B cell (primary cell): ENCODE measurements around the gene AVPR1B. TPM values are rescaled to one million over a fixed set of nuclear protein-coding genes. Genes with fewer than 3 reads are reported as not detected.

Source experiments
- ATAC-seq: fragments of 200-7000 bp; cut with Tn5 transposase; one replicate; pipeline ENCODE4 v1.10.0; 2021; ENCODE audit warnings: low read depth, mild to moderate bottlenecking, moderate number of reproducible peaks, moderate library complexity
- CTCF ChIA-PET: fragments of 350-600 bp; sonication (Branson Sonifier 250); formaldehyde crosslinking; loops from one replicate; lab custom pipeline; 2021; ENCODE audit warnings: antibody characterized with exemption, inconsistent platforms; lab: Charles Lee
- POLR2A ChIA-PET: fragments of 350-600 bp; sonication (Branson Sonifier 250); formaldehyde crosslinking; loops from one replicate; lab custom pipeline; 2021; ENCODE audit warnings: antibody characterized with exemption; lab: Charles Lee
- DNase-seq: peaks from one replicate; pipeline ENCODE4 v3.0.0; 2013
- H2AFZ ChIP-seq: 2 replicates; pipeline ENCODE4 v1.6.1; 2012; ENCODE audit warnings: mild to moderate bottlenecking, low read depth, low read length; ENCODE audit not compliant: insufficient read depth, poor library complexity, severe bottlenecking
- H3K27ac ChIP-seq, 2 donors: 1 replicate in 1 of 2; 2 replicates in 1 of 2; pipeline ENCODE4 v1.5.1; 2012 to 2013; ENCODE audit warnings: low read length in 2 of 2, mild to moderate bottlenecking in 2 of 2, moderate library complexity in 1 of 2
- H3K27me3 ChIP-seq, 4 experiments: fragments of 200-600 bp in 1 of 4; sonication (generic) in 1 of 4; replicated peaks in 1 of 4; 1 replicate in 2 of 4; 2 replicates in 2 of 4; pipeline versions ENCODE4 v1.6.1 to v1.7.0; 2013 to 2016; ENCODE audit warnings: low read length in 3 of 4, mild to moderate bottlenecking in 2 of 4, mixed read lengths in 1 of 4, moderate library complexity in 1 of 4; ENCODE audit not compliant: insufficient read depth in 4 of 4, control insufficient read depth in 3 of 4; ENCODE audit errors: control extremely low read depth in 1 of 4
- H3K36me3 ChIP-seq, 2 experiments: replicated peaks in 1 of 2; 1 replicate in 1 of 2; 2 replicates in 1 of 2; pipeline versions ENCODE4 v1.6.1 to v1.7.1; 2013; ENCODE audit warnings: low read length in 1 of 2; ENCODE audit not compliant: insufficient read depth in 2 of 2, control insufficient read depth in 1 of 2; ENCODE audit errors: control extremely low read depth in 1 of 2, extremely low read depth in 1 of 2
- H3K4me1 ChIP-seq, 2 donors: fragments of 200-600 bp in 1 of 2; sonication (generic) in 1 of 2; 1 replicate in 1 of 2; 2 replicates in 1 of 2; pipeline versions ENCODE4 v1.5.1 to v1.6.1; 2013 to 2017; ENCODE audit warnings: low read length in 2 of 2; ENCODE audit not compliant: control insufficient read depth in 2 of 2, insufficient read depth in 2 of 2
- H3K4me2 ChIP-seq: replicated peaks from 2 replicates; pipeline ENCODE3; 2012; ENCODE audit warnings: mild to moderate bottlenecking, low read depth, low read length; ENCODE audit not compliant: poor library complexity, severe bottlenecking
- H3K4me3 ChIP-seq, 5 experiments: fragments of 200-600 bp in 1 of 5; sonication (generic) in 1 of 5; 1 replicate in 3 of 5; 2 replicates in 2 of 5; pipeline versions ENCODE4 v1.5.1 to v1.7.0; 2011 to 2016; ENCODE audit warnings: low read length in 4 of 5, mild to moderate bottlenecking in 4 of 5, low read depth in 2 of 5, control low read depth in 1 of 5, moderate library complexity in 1 of 5; ENCODE audit not compliant: insufficient read depth in 1 of 5; ENCODE audit errors: control extremely low read depth in 1 of 5, extremely low read depth in 1 of 5
- H3K79me2 ChIP-seq: fragments of 200-600 bp; sonication (generic); one replicate; pipeline ENCODE4 v1.6.0; 2016; ENCODE audit warnings: low read length; ENCODE audit not compliant: control insufficient read depth, insufficient read depth
- H3K9ac ChIP-seq: fragments of 200-600 bp; sonication (generic); 2 replicates; pipeline ENCODE4 v1.6.1; 2017; ENCODE audit warnings: mild to moderate bottlenecking, low read length, moderate library complexity
- H3K9me3 ChIP-seq, 3 donors: one replicate each; pipeline versions ENCODE4 v1.6.1 to v1.7.1; 2013; ENCODE audit warnings: low read length in 2 of 3; ENCODE audit not compliant: control insufficient read depth in 2 of 3, insufficient read depth in 1 of 3; ENCODE audit errors: control extremely low read depth in 1 of 3
- H4K20me1 ChIP-seq: 2 replicates; pipeline ENCODE4 v1.6.0; 2012; ENCODE audit warnings: mild to moderate bottlenecking, low read length; ENCODE audit not compliant: insufficient read depth, control insufficient read depth, poor library complexity, severe bottlenecking
- H3K27ac Mint-ChIP-seq: one replicate; pipeline ENCODE4 v1.8.0; 2021; ENCODE audit warnings: mixed read lengths
- H3K27me3 Mint-ChIP-seq: one replicate; pipeline ENCODE4 v1.8.0; 2021; ENCODE audit warnings: mixed read lengths
- H3K4me1 Mint-ChIP-seq: one replicate; pipeline ENCODE4 v1.8.0; 2021; ENCODE audit warnings: mixed read lengths
- H3K4me3 Mint-ChIP-seq: one replicate; pipeline ENCODE4 v1.8.0; 2021; ENCODE audit warnings: mixed read lengths
- H3K9me3 Mint-ChIP-seq: one replicate; pipeline ENCODE4 v1.8.0; 2022; ENCODE audit warnings: mixed read lengths; ENCODE audit not compliant: insufficient read depth
- EZH2 ChIP-seq: IDR thresholded peaks from 2 replicates; pipeline ENCODE4 v1.6.1; 2012; ENCODE audit warnings: borderline replicate concordance, low read depth, mild to moderate bottlenecking, moderate library complexity, low read length; ENCODE audit not compliant: insufficient read depth, poor library complexity, severe bottlenecking
- WGBS: methylation state at CpG from one replicate; pipeline ENCODE4 v1.1.5; 2013; ENCODE audit warnings: missing lambda C conversion rate; ENCODE audit not compliant: insufficient coverage; 5-methylcytosine and 5-hydroxymethylcytosine counted together
- intact Hi-C: fragments of 100-400 bp; cut with micrococcal nuclease; formaldehyde crosslinking; loops from one replicate; pipeline ENCODE4 v1.10.0; 2022
- polyA plus RNA-seq: library from polyadenylated mRNA; depleted of rRNA; stranded (reverse); fragments of >200 nt; gene quantifications from 2 replicates; pipeline ENCODE4 v1.2.3, GENCODE V29; 2012
- total RNA-seq, 2 donors: library from RNA; stranded (reverse); fragments of 120-200 nt in 1 of 2; gene quantifications; 1 replicate in 1 of 2; 2 replicates in 1 of 2; pipeline versions ENCODE4 v1.2.3 to v1.2.4, GENCODE V29; 2013 to 2022
- TF ChIP-seq, protein P1 (sequence below): fragments of 200-600 bp; IDR thresholded peaks from one replicate; pipeline ENCODE4 v1.8.0; 2022; ENCODE audit warnings: antibody characterized with exemption, mild to moderate bottlenecking

The AVPR1B gene
- total and polyA plus RNA-seq, 2 donors (not counting 1 experiment from before 2014, with no cell fraction given): 0.59 TPM; not detected in 1

DNA sequence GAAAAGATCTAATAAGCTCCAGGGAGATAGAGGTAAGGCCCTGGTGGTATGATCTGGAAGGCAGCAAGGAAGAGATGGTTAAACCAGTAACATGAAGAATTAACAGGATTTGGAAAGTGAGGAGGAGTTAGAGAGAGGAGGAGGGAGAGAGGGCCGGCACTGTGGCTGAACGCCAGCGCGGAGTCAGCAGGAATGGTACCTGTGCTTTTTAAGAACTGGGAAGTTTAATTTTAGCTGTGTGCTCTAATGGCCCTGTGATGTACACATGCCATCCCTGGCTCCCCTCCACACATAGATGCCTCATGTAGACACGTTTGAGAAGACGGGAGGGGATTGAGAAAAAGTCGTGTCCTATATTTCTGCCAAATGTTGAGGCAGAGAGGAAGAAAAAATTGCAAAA, 13.8 kb upstream of the AVPR1B start:
- no peak overlapping the region for H3K4me2 ChIP-seq
- intact Hi-C loops: no loop called here
- H2AFZ ChIP-seq: no peak overlapping the region
- no peak overlapping the region for H3K9ac ChIP-seq
- Mint-ChIP-seq H3K4me1 (peaks cover 7% of the 10 kb centered on the region), H3K9me3 (no peaks in the 10 kb centered on the region), H3K27me3 (peaks cover 28% of the 10 kb centered on the region), H3K27ac (no peak overlapping the region), H3K4me3 (no peak overlapping the region)
- WGBS: 100% methylated on average over 2 of the region's 7 CpGs
- H3K9me3 ChIP-seq: no peaks in the 10 kb centered on the region
- no peaks in the 10 kb centered on the region for H3K36me3 ChIP-seq
- H3K27me3 ChIP-seq: peaks cover 0 to 14% (median 7%) of the 10 kb centered on the region in 4 experiments
- H3K4me3 ChIP-seq: no peak overlapping the region
- H3K4me1 ChIP-seq: peaks cover 0 to 5% of the 10 kb centered on the region in 2 donors
- ChIA-PET CTCF (no interaction called here), POLR2A (no interaction called here)
- H3K79me2 ChIP-seq: no peaks in the 10 kb centered on the region
- TF ChIP-seq EZH2: no peak
- TF ChIP-seq, protein P1, sequence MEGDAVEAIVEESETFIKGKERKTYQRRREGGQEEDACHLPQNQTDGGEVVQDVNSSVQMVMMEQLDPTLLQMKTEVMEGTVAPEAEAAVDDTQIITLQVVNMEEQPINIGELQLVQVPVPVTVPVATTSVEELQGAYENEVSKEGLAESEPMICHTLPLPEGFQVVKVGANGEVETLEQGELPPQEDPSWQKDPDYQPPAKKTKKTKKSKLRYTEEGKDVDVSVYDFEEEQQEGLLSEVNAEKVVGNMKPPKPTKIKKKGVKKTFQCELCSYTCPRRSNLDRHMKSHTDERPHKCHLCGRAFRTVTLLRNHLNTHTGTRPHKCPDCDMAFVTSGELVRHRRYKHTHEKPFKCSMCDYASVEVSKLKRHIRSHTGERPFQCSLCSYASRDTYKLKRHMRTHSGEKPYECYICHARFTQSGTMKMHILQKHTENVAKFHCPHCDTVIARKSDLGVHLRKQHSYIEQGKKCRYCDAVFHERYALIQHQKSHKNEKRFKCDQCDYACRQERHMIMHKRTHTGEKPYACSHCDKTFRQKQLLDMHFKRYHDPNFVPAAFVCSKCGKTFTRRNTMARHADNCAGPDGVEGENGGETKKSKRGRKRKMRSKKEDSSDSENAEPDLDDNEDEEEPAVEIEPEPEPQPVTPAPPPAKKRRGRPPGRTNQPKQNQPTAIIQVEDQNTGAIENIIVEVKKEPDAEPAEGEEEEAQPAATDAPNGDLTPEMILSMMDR: no peak
- H3K27ac ChIP-seq: no peak overlapping the region
- ATAC-seq (no peak), DNase-seq (no peak)
- H4K20me1 ChIP-seq: no peaks in the 10 kb centered on the region

DNA sequence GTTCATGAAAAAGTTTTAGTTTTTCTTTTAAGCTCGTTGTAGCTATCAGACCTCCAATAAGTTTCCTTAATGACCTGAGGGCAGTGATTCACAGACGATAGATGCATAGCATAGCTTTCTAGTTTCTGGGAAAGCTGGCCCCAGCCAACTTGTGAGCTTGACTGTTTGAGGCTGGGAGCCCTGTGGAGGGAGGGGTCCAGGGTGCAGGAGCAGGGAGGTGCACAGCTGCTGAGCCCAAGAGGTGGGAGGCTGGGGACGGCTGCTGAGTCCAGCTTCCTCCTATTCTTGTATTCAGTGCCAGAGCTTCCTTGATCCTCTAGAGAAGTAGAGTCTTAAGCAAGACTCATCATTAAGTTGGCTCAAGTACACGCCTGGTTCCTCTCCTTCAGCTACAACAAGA, 11.0 kb upstream of the AVPR1B start:
- CTCF ChIA-PET: interaction anchor here (0.9 to 1.0 kb wide), 2 partner anchors 10 to 97 kb away, joined by 3 to 5 read pairs; no protein-coding TSS in a partner anchor

More for the DNA sequence above, 11.0 kb upstream of the AVPR1B start:
- ATAC-seq (no peak), DNase-seq (no peak)
- H3K27ac Mint-ChIP-seq: no peak overlapping the region
- Histone ChIP-seq H3K4me3 (no peak overlapping the region), H3K36me3 (no peaks in the 10 kb centered on the region), H3K27me3 (peaks cover 0 to 14% (median 8%) of the 10 kb centered on the region in 4 experiments), H3K79me2 (no peaks in the 10 kb centered on the region), H3K9ac (no peak overlapping the region), H4K20me1 (no peaks in the 10 kb centered on the region), H3K4me2 (no peak overlapping the region), H3K4me1 (no peaks in the 10 kb centered on the region), H2AFZ (no peak overlapping the region), H3K9me3 (no peaks in the 10 kb centered on the region), H3K27ac (no peak overlapping the region)
- intact Hi-C loops: no loop called here
- no peak overlapping the region for H3K4me3 Mint-ChIP-seq
- no peak for TF ChIP-seq EZH2
- TF ChIP-seq, protein P1: no peak
- POLR2A ChIA-PET: interaction anchor here (0.6 kb wide), 1 partner anchor 23 kb away, joined by 5 read pairs; no protein-coding TSS in a partner anchor
- WGBS: 62% methylated on average over 3 of the region's 4 CpGs
- peaks cover 36% of the 10 kb centered on the region for H3K27me3 Mint-ChIP-seq
- no peaks in the 10 kb centered on the region for H3K9me3 Mint-ChIP-seq
- no peaks in the 10 kb centered on the region for H3K4me1 Mint-ChIP-seq
